Stimulated activated naive CD4-positive, alpha-beta T cell (primary cell): ENCODE measurements around the gene NFX1.
"Not testable (repeated sequence)": the region's sequence is repeated elsewhere in the genome, so short reads cannot be mapped to it uniquely, and the experiment has no call there.

Experiments used
- DNase-seq, 6 experiments: peaks; one replicate each; lab custom pipeline; 2025; lab: John Stamatoyannopoulos, UW

NFX1 gene

DNA sequence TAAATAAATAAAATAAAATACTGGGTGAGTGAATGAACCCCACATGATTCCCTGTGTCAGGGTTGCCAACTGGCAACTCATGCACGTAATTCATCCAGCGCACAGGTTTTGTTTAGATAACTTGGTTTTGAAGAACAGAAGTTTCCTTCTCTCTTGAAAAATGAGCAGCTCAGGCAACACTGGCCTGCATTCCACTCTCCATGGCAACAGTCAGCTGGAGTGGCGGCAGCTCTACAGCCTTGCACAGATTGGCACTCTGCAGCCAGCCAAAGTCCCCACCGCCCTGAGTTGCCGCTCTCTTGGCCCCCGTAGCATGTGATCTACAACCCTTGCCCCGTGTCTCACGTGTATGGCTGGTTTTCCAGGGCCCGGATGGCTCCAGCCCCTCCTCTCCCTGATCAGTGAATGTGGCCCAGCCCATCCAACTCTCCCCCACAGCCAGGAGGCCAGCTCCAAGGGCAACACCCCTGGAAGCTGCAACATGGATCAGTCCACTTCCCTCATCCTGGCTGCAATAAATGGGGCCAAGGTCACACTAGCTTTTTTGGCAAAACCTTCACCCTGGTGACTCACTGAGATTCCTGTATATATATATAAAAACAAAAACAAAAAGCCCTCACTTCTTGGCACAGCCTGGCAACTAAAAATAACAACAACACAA lies 100.9 kb downstream of the NFX1 start:
- DNase-seq = not testable (repeated sequence)

DNA sequence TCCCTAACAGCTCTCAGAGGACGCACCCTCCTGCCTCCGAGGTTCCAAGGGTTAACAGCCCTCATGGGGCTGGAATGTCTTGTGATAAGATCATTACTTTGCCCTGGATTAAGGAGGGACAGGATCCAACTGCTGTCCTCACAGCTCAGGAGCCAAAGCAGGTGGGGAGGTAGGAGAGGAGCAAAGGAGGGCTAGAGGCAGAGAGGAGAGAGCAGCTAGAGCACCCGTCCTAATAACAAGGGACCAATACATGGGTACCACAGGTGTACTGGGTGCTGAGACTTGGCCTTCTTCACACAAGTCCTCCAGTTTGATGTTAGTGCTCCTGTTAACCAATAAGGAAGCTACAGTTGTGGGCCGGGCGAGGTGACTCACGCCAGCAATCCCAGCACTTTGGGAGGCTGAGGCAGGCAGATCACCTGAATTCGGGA lies 102.3 kb downstream of the NFX1 start:
- DNase-seq = not testable (repeated sequence)

DNA sequence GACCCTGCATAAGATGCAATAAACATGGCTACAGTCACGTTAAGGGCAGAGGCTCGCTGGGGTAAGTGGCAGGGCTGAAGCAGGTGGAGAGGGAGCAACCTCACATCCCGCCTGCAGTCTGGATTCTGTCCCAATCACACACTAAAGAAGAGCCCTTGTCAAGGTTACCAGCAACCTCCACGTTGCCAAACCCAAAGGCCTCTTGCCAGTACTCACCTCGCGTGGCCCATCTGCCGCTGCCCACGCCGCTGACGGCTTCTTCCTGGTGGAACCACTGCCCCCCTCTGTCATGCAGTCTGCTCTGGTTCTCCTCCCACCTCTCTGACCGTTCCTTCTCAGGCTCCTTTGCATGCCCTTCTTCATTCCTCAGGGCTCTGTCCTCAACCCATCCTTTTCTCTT lies 103.3 kb downstream of the NFX1 start:
- no peak for DNase-seq

DNA sequence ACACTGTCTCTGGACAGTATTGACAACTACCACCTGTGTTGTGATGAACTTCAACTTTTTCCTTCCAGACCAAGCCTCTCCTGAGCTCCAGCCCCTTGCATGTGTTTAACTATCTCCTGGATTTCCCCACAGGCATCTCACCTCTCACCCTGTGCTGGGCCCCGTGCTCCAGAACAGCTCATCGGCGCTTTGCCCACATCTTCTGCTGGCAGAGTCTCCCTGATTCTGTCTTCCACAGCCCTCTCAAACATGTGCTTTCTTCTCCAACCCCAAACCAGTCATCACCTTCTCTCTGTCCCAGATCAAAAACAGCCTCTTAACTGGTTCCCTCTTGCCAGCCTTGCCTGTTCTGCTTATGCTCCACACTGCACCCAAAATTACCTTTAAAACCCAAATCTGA lies 103.7 kb downstream of the NFX1 start:
- not testable (repeated sequence) for DNase-seq

DNA sequence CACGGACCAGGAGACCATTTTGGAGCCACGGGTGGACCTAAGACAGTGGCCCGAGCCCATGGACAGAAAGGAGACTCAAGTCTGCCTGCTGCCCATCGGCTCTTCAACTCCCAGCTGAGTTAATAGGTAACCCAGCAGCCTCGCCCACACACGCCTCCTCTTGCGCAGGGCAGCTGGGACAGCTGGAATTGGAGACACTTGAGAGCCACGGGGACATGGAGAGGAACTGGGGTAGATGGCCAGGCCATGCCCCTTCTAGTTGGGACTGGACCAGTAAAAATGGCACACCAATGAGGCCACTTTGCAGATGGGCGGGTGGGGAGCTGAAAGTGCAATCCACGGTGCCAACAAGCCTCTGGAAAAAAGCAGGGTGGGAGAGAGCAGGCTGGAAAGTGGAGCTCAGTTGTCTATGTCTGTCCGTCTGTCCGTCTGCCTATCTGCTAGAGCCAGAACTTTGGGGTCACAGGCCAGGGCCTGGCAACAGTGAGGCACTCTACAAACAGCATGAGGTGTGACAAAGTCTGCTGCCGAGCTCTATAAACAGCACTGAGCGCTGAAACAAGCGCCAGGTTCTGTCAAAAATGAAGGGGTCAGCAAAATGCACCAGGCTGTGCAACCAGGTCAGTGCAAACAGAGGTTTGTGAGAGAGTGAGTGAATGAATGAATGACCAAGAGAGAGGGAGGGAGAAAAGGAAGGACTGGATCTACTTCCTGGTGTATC lies 105.0 kb downstream of the NFX1 start:
- not testable (repeated sequence) for DNase-seq

DNA sequence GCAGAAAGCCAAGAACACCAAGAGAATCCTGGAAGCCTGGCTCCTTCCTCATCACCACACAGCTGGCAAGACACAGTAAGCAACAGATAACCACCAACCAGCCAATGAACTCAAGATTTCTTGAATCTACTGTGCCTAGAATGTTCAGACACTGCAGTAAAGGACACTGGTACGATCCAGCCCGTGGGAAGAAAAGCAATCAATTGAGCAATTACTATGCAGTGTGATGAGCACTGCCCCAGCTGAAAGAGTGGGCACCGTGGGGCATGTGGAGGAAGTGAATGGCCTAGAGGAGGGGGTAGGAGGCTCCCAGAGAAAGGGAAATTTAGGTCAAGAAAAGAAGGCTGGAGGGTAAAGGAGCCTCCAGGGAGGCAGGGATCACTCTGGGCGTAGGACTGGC lies 107.5 kb downstream of the NFX1 start:
- DNase-seq = not testable (repeated sequence)

DNA sequence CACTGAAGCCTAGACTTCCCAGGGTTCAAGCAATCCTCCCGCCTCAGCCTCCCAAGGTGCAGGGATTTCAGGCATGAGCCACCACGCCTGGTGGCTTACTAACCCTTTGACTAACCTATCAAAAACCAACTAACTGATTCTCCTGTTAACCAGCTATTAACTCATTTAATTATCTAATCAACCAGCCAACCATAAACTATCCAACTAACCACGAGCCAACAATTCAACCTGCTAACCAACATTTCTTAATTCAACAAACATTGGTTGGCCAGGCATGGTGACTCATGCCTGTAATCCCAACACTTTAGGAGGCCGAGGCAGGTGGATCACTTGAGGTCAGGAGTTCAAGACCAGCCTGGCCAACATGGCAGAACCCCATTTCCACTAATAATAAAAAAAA lies 108.7 kb downstream of the NFX1 start:
- DNase-seq = not testable (repeated sequence)

DNA sequence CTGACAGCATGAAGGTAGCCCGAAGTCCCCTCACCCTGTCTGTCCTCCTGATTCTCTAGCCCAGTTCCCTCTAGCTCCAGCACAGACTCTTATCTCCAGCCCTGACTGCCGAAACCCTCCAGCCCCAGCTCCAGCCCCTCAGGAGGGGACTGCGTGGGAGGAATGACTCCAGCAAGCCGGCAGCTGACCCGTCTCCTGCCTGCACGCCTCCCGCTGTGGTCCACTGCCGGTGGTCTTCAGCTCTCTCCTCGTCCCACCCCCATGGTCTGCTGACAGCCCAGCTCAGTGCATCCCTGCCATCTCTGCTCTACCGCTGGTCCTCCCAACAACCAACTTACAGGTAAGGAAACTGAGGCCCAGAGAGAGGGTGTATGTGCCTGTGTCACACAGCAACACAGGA lies 111.5 kb downstream of the NFX1 start:
- DNase-seq = not testable (repeated sequence)

DNA sequence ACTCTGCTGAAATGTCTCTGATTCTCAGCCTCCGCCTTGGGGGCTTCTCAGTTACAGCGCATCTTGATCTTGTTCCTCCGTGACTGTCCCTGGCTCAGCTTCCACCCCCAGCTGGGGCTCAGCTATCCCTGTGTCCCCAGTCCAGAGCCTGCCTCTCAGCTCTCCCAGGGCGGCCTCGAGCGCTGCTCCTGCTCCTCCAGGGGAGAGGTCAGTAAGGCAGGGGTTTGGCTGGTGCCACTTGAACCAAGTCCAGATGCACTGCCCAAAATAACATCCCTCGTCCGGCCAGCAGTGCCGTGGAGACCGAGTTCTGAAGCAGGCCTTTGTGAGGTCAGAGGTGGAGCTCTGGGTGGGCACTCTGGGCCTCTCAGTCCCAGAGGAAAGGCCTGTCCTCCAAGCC lies 112.1 kb downstream of the NFX1 start, which contains the start of gene AQP7:
TSS of gene AQP7 (minus strand) at position 198 of the 400 bp plus-strand sequence. CDS start 1,306 bp downstream, outside the sequence.
- not testable (repeated sequence) for DNase-seq

DNA sequence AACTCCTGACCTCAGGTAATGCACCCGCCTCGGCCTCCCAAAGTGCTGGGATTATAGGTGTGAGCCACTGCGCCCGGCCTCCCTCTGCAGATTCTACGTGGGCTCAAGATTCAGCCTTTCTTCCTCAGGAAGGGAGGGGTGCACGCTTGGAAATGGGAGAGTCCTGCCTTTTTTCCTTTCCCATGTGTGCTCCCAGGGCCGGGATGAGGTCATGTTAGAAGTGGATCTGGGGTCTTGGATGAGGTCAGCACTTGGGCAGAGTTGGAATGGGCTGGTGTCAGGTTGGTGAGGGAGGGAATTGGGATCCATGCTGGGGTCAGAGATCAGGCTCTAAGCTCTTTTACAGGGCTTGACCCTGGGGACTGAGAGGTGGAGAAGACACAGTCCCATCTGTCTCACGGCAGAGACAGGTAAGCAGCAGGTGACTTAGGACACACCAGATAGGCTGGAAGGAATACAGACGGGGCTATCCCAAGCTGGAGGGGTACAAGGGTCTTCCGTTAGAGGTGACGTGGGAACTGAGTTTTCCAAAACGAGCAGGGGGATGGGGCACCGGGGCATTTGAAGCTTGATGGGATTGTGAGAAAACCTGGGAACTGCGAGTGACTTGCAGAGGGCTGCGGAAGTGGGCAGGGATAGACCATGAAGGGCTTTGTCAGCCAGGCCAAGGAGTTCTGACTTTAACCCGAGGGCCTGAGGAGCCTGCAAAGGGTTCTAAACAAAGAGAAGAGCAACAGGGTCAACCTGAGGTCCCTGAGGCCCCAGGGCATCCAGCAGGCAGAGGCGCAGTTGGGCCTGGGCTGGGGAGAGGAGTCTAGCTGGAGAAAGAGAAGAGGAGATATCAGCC lies 113.8 kb downstream of the NFX1 start:
- DNase-seq = no peak

DNA sequence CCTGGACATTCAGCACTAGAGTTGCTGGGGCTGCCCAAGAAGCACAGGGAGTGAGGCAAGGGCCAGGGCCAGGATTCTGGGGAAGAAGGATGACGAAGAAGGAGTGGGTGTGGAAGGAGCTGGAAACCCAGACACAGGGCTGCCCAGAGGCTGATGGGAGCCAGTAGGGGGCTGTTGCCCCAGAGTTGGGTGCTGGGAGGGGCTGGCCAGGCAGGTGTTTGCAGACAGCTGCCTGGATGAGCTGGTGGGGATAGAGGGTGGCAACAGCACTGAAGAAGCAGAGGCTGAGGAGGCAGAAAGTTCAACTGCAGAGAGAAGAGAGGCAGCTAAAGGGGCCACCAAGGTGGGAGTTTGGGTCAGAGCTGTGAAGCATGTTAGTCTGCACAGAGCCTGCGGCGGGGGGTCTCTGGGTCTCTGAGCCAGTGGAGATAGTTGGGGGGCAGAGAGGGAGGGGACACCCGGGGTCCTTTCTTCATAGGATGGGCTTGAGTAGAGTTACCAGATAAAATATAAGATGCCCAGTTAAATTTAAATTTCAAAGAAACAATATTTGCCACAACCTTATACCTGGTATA lies 114.6 kb downstream of the NFX1 start:
- DNase-seq = peak in 1 of 6 experiments; percentile 22

DNA sequence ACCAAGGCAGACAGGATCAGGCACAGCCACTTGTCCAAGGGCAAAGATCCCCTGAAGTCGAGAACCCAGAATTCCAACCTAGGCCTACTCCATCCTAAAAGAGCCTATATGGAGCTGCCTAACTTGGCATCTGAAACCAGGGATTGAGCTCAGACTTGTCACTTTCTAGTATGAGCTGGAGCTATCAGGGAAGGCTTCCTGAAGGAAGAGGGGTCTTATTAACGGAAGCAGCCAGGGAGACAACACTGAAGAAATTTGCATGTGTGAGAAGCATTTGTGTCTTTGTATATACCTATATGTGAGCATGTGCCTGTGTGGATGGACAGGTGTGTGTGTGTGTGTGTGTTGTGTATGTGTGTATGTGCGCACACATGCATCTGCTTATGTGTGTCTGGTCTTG lies 116.7 kb downstream of the NFX1 start:
- no peak for DNase-seq

DNA sequence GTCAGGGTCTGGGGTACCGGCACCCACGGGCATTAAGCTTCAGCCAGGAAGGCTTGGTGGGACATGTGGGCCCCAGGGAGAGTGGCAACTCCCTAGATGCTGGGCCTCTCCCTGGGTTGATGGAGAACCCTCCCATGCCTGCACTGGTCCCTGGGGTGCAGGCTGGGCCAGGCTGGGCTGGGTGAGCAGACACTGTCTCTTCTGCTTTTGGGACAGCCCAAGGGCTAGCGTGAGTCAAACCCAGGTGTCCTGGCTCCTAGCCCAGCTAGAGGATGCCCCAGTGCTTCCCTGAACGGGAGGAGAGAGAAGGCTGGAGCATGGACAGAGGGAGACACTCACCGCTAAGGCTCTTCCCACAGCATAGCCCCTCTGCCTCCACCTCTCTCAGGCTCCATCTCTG lies 117.8 kb downstream of the NFX1 start:
- DNase-seq = no peak

DNA sequence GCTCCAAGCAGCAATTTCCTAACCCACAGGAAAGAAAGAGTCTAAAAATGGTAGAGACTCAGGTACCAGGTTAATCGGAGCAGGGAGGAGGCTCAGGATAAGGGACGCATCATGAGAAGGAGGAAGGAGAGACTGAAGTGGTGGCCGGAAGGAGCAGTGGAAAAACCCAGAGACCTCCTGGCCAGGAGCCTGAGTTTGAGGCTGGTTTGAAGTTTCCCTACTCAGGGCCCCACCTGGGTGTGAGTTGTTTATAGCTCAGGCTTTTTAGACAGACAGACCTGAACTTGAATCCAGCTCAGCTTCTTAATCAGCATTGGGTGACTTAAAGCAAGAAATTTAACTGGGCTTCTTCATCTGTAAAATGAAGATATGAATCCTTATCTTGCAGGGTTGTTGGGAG lies 124.0 kb downstream of the NFX1 start:
- peak in 1 of 6 experiments; percentile 13 for DNase-seq

DNA sequence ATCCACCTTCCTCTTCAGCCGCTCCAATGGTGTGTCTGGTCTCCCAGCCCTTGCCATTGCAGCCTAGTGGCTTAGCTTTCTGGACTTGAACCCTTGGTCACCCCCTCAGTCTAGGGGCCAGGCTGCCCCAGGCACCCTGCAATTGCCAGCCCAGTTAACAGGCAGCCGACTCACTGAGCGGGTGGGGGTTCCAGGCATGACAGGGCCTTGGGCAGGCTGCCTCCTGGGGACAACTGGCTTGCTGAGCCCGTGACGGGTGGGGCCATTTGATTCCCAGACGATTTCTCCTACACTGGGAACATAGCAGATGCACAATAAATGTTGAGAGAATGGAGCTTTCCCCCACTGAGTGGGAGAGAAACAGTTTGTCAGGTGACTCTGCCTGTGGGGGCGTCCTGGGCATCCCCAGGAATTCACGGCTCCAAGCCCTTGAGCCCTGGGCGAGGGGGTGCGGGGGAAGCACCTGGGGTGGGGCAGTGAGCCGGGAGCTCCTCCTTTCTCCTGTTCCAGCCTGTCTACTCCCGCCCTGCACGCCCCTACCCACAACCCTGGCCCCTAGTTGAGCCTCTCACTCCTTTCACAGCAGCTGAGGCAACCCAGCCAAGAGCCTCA lies 124.7 kb downstream of the NFX1 start:
- DNase-seq = no peak

DNA sequence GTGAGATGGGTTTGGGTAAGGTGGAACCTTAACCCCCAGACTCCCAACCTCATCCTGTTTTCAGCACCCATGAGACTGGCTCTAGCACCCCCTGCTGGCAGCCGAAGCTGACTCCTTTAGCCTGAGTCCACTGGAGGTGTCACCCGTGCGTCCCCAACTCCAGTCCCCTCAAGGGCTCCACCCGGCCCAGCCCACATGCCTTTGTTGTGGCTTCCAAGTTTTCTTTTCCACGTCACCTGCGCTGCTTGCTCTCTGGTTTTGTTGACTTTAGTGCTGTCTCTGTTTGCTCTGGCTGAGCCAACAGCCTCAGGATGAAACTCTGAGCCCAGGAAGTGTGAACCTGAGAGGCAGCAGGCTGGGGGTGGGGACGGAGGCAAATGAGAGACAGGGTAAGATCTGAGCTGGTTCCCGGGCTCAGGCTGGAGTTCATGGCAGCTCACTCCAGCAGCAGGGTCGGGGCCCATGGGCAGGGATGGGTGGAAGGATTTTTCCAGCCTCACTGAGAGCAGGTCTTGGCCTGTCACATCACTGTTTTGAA lies 125.3 kb downstream of the NFX1 start:
- DNase-seq = peak; percentile 87 to 97 (median 92)

DNA sequence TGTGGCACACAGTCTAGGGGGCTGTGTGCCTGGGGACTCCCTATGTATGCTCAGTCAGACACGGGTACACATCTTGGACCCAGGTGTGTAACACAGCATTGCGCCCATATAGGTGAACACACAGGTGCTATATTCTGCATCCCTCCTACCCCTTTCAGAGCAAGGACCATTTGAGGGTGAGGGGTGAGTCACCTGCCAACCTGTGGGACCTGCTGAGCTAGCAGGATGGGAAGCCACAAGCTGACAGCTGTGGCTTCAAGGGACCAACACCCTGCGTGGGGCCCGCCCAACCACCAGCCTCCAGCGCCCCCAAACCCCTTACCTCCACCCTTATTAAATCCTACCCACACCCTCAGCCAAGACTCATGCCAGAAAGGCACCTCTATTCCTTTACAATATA lies 126.7 kb downstream of the NFX1 start:
- peak in 2 of 6 experiments; percentile 21 for DNase-seq

DNA sequence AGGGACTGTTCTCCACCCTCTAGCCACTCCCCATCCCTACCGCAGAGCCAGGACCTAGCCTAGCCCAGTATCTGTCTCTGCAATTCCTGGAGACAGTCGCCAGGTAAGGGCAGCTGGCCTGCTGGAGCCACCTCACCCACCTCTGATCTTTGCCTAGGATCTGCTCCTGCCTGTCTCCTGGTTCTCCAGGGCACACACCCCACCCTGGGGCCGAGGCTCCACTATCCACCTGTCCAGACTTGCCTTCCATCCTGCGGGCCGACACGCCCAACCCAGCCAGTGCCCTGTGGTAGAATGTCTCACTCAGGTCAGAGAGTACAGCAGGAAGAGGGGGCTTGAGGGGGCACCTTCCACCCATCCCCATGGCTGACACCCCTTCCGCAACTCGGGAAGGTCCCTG lies 127.8 kb downstream of the NFX1 start:
- no peak for DNase-seq

DNA sequence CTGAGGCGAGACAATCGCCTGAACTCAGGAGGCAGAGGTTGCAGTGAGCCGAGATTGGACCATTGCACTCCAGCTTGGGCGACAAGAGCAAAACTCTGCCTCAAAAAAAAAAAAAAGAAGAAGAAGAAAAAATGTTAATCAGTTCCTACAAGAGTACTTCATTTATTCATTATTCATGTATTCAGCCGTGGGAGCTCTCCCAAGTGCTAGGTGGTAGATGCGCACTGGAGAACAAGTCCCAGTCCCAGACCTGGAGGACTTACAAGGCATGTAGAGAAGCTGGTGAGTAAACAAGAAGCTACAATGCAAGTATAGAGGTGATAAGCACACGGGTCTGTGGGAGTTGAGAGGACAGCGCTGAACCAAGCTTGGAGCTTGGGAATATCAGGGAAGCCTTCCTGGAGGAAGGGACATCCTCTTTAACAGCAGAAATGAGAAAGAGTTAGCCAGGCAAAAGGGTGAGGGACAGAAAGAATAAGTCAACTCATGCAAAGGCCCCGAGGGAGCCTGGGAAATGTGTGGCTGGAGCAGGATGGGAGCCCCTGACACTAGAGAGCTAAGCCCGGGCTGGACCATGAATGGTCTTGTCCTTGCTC lies 129.5 kb downstream of the NFX1 start:
- no peak for DNase-seq
